ENCODE results near the gene MARK3. TPM values are rescaled to one million over a fixed set of nuclear protein-coding genes. Genes with fewer than 3 reads are reported as not detected.
A peak's percentile ranks its signal among the peaks of the same experiment; 100 is the strongest.

The MARK3 gene
- total and polyA plus RNA-seq, 2 of the 13 experiments (the other 11 are each of a cell fraction or from before 2014, with no cell fraction given): 47.7 to 56.6 TPM

GRCh38 chr14:103385152-103385928 lies at the start of gene MARK3 (continued):
- TF ChIP-seq AKAP8 (CRISPR knock-in tag; IDR thresholded peaks at IDR 0.05): no peak
- no peak for TF ChIP-seq PAWR (CRISPR knock-in tag; IDR thresholded peaks at IDR 0.05; ENCODE audit: borderline replicate concordance)
- no peak for TF ChIP-seq ZNF432 (CRISPR knock-in tag; IDR thresholded peaks at IDR 0.05; ENCODE audit: borderline replicate concordance)
- no peak for TF ChIP-seq ZC3H13 (CRISPR knock-in tag; IDR thresholded peaks at IDR 0.05)
- no peak for TF ChIP-seq ZNF44 (CRISPR knock-in tag; IDR thresholded peaks at IDR 0.05)
- no peak for TF ChIP-seq TERF1 (CRISPR knock-in tag; IDR thresholded peaks at IDR 0.05)
- no peak for TF ChIP-seq MXD4 (CRISPR knock-in tag; IDR thresholded peaks at IDR 0.05)
- peak; percentile 70; the same call in 1 of the 2 replicates for TF ChIP-seq ZIK1 (CRISPR knock-in tag; IDR thresholded peaks at IDR 0.05; ENCODE audit: borderline replicate concordance, low read depth)
- peak; percentile 77 for TF ChIP-seq ZFX (CRISPR knock-in tag; IDR thresholded peaks at IDR 0.05; ENCODE audit: low read depth)
- no peak for TF ChIP-seq BCLAF1 (IDR thresholded peaks at IDR 0.05)
- no peak for TF ChIP-seq MBNL3 (CRISPR knock-in tag; conservative IDR thresholded peaks at IDR 0.05)
- no peak for TF ChIP-seq FLYWCH1 (CRISPR knock-in tag; IDR thresholded peaks at IDR 0.05)
- TF ChIP-seq MTF1 (CRISPR knock-in tag; IDR thresholded peaks at IDR 0.05): no peak
- no peak for TF ChIP-seq ZNF34 (CRISPR knock-in tag; IDR thresholded peaks at IDR 0.05; ENCODE audit: borderline replicate concordance)
- TF ChIP-seq SRSF4 (IDR thresholded peaks at IDR 0.05; ENCODE audit: low read depth, low read length, poor library complexity, severe bottlenecking): no peak
- 0 out of 2 replicates have a peak, but pooled peaks have one; percentile 16 for TF ChIP-seq BORCS8-MEF2B (CRISPR knock-in tag; IDR thresholded peaks at IDR 0.05)
- TF ChIP-seq, protein P1, sequence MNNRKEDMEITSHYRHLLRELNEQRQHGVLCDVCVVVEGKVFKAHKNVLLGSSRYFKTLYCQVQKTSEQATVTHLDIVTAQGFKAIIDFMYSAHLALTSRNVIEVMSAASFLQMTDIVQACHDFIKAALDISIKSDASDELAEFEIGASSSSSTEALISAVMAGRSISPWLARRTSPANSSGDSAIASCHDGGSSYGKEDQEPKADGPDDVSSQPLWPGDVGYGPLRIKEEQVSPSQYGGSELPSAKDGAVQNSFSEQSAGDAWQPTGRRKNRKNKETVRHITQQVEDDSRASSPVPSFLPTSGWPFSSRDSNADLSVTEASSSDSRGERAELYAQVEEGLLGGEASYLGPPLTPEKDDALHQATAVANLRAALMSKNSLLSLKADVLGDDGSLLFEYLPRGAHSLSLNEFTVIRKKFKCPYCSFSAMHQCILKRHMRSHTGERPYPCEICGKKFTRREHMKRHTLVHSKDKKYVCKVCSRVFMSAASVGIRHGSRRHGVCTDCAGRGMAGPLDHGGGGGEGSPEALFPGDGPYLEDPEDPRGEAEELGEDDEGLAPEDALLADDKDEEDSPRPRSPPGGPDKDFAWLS (CRISPR knock-in tag; IDR thresholded peaks at IDR 0.05; ENCODE audit: borderline replicate concordance): no peak
- TF ChIP-seq, protein P2, sequence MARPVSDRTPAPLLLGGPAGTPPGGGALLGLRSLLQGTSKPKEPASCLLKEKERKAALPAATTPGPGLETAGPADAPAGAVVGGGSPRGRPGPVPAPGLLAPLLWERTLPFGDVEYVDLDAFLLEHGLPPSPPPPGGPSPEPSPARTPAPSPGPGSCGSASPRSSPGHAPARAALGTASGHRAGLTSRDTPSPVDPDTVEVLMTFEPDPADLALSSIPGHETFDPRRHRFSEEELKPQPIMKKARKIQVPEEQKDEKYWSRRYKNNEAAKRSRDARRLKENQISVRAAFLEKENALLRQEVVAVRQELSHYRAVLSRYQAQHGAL (CRISPR knock-in tag; IDR thresholded peaks at IDR 0.05; ENCODE audit: not compliant biosample characterization): no peak
- TF ChIP-seq ZNF850 (CRISPR knock-in tag; conservative IDR thresholded peaks at IDR 0.05): no peak
- TF ChIP-seq JARID2 (CRISPR knock-in tag; IDR thresholded peaks at IDR 0.05; ENCODE audit: insufficient replicate concordance): no peak
- TF ChIP-seq ZNF572 (CRISPR knock-in tag; IDR thresholded peaks at IDR 0.05): no peak
- no peak for TF ChIP-seq FOSL2 (CRISPR knock-in tag; IDR thresholded peaks at IDR 0.05)
- TF ChIP-seq ZNF20 (CRISPR knock-in tag; IDR thresholded peaks at IDR 0.05): no peak
